GM12891 (cell line): ENCODE measurements around the gene KAZALD1.

Experiments
- DNase-seq: peaks from one replicate; pipeline ENCODE4 v3.0.0; 2011; ENCODE audit warnings: low spot score; ENCODE audit not compliant: insufficient read length
- FAIRE-seq: peaks from 2 replicates; lab custom pipeline; 2011; peaks lifted over from hg19 to GRCh38; lab: Jason Lieb, UNC
- PAX5 ChIP-seq: IDR thresholded peaks from 2 replicates; pipeline ENCODE4 v1.6.1; 2011; ENCODE audit warnings: low read length, moderate library complexity, mild to moderate bottlenecking; ENCODE audit not compliant: insufficient read depth, severe bottlenecking
- POLR2A ChIP-seq: IDR thresholded peaks from 2 replicates; pipeline ENCODE4 v1.6.1; 2011; ENCODE audit warnings: low read depth, low read length, control low read depth
- POLR2AphosphoS5 ChIP-seq: IDR thresholded peaks from 2 replicates; pipeline ENCODE4 v1.6.1; 2011; ENCODE audit warnings: low read depth, low read length, control low read depth
- POU2F2 ChIP-seq: IDR thresholded peaks from 2 replicates; pipeline ENCODE4 v1.6.1; 2011; ENCODE audit warnings: low read depth, mild to moderate bottlenecking, control low read depth, low read length, moderate library complexity
- SPI1 ChIP-seq: IDR thresholded peaks from 2 replicates; pipeline ENCODE4 v1.6.1; 2011; ENCODE audit warnings: low read depth, low read length, control low read depth
- TAF1 ChIP-seq: IDR thresholded peaks from 2 replicates; pipeline ENCODE4 v1.6.1; 2011; ENCODE audit warnings: low read depth, low read length, control low read depth

Gene KAZALD1

GRCh38 chr10:101066146-101066895 lies 4.5 kb downstream of the KAZALD1 start:
- DNase-seq (peak; percentile 61), FAIRE-seq (peak; percentile 43)
- TF ChIP-seq POU2F2 (no peak), POLR2AphosphoS5 (no peak), TAF1 (no peak), POLR2A (no peak)

- TF ChIP-seq TAF1 (no peak), PAX5 (no peak), POU2F2 (no peak), POLR2A (no peak), POLR2AphosphoS5 (no peak), SPI1 (no peak)
- FAIRE-seq (no peak), DNase-seq (no peak)
Measured at GRCh38 chr10:101066896-101067355, 5.1 kb downstream of the KAZALD1 start.

GRCh38 chr10:101067356-101068083 lies 5.7 kb downstream of the KAZALD1 start:
- TF ChIP-seq TAF1 (no peak), POLR2AphosphoS5 (no peak), POU2F2 (no peak)
- DNase-seq (peak; percentile 72), FAIRE-seq (peak; percentile 79)

GRCh38 chr10:101069441-101069840 lies 7.7 kb downstream of the KAZALD1 start:
- TF ChIP-seq POU2F2: no peak
- DNase-seq (no peak), FAIRE-seq (no peak)

GRCh38 chr10:101070098-101070497 lies 8.3 kb downstream of the KAZALD1 start:
- TF ChIP-seq POLR2A: no peak
- TF ChIP-seq POLR2AphosphoS5: no peak
- peak; percentile 76 for FAIRE-seq
- DNase-seq: no peak

DNA sequence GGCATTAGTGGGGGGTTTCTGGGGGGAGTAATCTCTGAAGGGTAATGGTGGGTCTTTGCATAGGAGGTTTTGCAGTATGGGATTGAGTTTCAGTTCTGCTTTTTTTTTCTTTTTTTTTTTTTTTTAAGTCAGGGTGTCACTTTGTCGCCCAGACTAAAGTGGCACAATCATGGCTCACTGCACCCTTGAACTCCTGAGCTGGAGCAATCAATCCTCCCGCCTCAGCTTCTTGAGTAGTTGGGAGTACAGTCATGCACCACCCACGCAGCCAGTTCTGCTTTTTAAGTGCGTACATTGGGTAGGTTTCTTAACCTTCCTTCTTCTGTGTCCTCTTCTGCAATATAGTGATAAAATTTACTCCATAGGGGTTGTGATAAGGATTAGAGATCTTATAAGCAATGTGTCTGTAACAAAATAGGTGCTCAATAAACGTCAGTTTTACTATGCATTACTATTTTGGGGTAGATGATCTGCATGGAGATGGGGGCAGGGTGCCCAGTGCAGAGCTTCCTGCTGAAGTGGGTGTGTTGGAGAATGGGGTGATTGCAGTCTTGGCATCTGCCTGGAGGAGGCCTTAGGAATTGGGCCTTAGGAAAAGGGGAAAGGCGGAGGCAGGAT lies 9.6 kb downstream of the KAZALD1 start:
- no peak for DNase-seq
- peak; percentile 74 for FAIRE-seq
- TF ChIP-seq POLR2A (no peak), SPI1 (peak; percentile 95), PAX5 (no peak), TAF1 (no peak)

DNA sequence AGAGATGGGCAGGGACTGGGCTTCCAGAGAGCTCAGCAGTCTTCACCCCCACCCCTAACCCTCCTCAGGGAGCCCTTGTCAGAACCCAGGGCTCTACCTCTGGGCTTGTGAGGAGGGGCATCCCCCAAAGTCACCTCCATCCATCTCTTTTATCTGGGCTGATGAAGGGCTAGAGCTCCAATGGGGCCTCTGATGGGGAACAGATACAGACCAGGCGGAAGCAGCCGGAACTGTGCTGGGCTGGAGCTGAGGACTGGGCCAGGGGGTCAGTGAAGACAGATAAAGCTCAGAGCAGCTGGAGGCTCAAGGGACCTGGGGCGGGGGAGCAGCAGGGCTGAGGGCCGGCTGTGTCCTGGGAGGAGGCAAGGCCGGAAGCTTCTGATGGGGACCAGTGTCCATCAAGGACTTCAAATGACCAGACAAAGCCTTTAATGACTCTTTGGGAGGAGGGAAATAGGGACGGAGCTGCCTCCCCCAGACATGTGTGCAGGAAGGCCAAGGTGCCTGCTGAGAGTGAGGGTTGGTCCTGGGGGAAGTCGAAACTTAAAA lies 10.2 kb downstream of the KAZALD1 start:
- DNase-seq (no peak), FAIRE-seq (no peak)
- TF ChIP-seq PAX5 (no peak), POLR2A (no peak), TAF1 (no peak), POLR2AphosphoS5 (no peak), SPI1 (no peak), POU2F2 (no peak)

DNA sequence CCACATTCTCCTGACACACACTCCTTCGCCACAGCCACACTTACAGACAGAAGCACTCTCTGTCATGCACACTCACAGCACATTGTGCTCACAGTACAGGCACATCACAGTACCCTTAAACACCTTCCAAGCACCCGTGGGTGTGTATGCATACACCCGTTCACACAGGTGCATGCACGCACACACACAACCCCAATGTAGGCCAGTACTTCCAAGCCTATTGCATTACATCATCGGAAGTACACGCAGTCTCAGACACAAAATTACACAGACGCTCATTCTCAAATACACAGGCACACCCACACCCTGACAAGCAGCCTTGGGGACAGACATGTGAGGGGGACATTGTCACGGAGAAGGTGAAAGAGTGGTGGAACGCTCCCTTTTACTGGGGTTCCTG lies 11.1 kb downstream of the KAZALD1 start:
- FAIRE-seq (peak; percentile 40), DNase-seq (no peak)
- no peak for TF ChIP-seq SPI1
- TF ChIP-seq POLR2A: no peak
- no peak for TF ChIP-seq PAX5
- TF ChIP-seq POU2F2: no peak
- TF ChIP-seq POLR2AphosphoS5: no peak
- no peak for TF ChIP-seq TAF1

GRCh38 chr10:101073631-101074030 lies 11.8 kb downstream of the KAZALD1 start:
- FAIRE-seq (no peak), DNase-seq (no peak)
- no peak for TF ChIP-seq TAF1
- no peak for TF ChIP-seq POLR2A
- TF ChIP-seq POLR2AphosphoS5: no peak
- no peak for TF ChIP-seq PAX5

GRCh38 chr10:101075775-101076174 lies 14.0 kb downstream of the KAZALD1 start:
- FAIRE-seq: no peak
- no peak for DNase-seq
- TF ChIP-seq SPI1: no peak
- TF ChIP-seq PAX5: no peak
- TF ChIP-seq POLR2AphosphoS5: no peak
- no peak for TF ChIP-seq POLR2A
- TF ChIP-seq POU2F2: no peak
- TF ChIP-seq TAF1: no peak
